SW 1271 (cell line): ENCODE measurements around the gene TP53TG5.

Experiments
- DNase-seq, 2 experiments: peaks; one replicate each; lab custom pipeline; 2025; lab: John Stamatoyannopoulos, UW

Gene TP53TG5

DNA sequence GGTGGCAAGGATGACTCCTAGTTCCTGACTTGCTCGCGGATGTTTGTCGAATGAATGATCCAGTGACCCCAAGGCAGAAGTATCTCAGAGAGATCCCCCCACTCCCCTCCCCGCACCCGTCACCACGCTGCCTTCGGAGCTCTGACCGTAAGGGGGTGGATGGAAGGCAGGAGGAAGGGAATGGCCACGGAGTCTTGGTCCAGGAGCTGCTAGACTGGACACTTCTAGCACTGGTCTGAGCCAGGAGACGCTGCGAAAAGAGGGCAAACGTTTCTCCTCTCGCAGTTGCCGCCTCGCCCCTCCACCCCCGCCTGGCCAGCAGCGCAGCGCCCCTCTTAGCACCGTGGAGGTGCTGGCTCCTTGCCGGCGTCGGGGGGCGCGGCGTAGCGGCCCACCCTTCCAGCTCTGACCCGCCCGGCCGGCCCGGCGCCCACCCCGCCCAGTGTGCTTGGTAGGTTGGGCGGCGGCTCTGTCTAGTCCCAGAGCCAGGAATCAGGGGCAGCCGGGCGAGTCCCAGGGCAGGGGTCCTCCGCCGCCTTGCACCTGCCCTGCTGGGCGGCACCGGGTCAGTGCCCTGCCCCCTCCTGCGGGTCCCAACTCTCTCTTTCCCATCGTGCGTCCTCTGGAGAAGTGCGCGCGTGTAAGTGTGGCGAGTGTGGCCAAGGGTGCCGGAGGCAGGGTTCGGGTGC is 27.6 kb upstream of the TP53TG5 start:
- peak in 1 of 2 experiments; percentile 50 for DNase-seq

- no peak for DNase-seq
Measured at GRCh38 chr20:45404438-45404837, 26.3 kb upstream of the TP53TG5 start.

GRCh38 chr20:45402946-45403345 is 24.8 kb upstream of the TP53TG5 start:
- no peak for DNase-seq

DNA sequence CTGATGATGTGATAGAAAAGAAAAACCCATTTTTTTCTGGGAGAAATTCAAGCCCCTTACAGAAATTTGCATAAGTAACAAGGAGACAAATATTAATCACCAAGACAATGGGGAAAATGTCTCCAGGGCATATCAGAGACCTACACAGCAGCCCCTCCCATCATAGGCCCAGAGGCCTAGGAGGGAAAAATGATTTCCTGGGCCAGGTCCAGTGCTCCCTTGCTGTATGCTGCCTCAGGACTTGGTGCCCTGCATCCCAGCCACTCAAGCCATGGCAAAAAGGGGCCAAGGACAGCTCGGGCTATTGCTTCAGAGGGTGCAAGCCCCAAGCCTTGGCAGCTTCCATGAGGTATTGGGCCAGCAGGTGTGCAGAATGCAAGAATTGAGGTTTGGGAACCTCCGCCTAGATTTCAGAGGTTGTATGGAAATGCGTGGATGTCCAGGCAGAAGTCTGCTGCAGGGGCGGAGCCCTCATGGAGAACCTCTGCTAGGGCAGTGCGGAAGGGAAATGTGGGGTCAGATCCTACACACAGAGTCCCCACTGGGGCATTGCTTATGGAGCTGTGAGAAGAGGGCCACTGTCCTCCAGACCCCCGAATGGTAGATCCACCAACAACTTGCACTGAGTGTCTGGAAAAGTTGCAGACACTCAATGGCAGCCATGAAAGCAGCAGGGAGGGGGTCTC is 22.4 kb upstream of the TP53TG5 start:
- DNase-seq: no peak

- DNase-seq: no peak
Measured at GRCh38 chr20:45399018-45399417, 20.9 kb upstream of the TP53TG5 start.

- no peak for DNase-seq
Measured at GRCh38 chr20:45395114-45395415, 16.9 kb upstream of the TP53TG5 start.

- DNase-seq: no peak
Measured at GRCh38 chr20:45394221-45395113, 16.3 kb upstream of the TP53TG5 start.

GRCh38 chr20:45392733-45393132 is 14.6 kb upstream of the TP53TG5 start:
- no peak for DNase-seq

- no peak for DNase-seq
Measured at GRCh38 chr20:45391559-45391958, 13.4 kb upstream of the TP53TG5 start.

GRCh38 chr20:45390931-45391330 is 12.8 kb upstream of the TP53TG5 start:
- no peak for DNase-seq

GRCh38 chr20:45387274-45387673 is 9.1 kb upstream of the TP53TG5 start:
- DNase-seq: no peak

DNA sequence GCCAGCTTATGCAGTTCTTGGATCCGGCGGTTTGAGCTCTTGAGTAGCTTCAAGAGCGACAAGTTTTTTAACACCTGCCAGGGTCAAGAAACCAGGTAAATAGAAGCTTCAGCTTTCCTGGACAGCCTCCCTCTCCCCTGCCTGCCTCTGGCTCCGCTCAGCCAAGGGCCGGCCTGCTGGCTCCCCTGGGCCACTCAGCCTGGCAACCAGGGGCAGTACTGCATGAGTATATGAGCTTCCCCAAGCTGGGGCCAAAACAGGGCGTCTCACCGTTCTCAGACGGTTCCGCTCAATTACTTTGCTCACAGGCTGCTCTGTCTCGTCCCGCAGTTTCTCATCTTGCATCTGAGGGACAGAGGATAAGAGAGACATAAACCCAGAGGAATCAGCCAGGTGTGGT is 856 bp downstream of the TP53TG5 start:
- DNase-seq: no peak

DNA sequence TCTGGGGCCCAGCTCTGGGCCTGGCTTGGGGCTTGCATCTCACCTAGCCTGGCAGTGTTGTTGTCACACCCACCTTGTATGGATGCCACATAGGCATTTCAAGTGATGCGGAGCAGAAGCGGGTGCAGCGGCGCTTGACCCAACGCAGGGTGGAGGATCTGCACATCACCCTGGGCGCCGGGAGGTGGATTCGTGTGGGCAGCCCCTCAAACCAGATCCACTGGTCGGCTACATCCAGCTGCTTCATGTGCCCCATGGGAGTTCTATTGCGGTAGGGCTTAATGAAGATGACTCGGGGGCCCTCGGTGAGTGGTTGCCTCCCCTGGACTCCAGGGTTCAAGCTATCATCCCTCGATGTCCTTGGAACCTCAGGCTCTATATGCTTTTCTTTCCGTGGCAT is 3.2 kb downstream of the TP53TG5 start:
- no peak for DNase-seq

DNA sequence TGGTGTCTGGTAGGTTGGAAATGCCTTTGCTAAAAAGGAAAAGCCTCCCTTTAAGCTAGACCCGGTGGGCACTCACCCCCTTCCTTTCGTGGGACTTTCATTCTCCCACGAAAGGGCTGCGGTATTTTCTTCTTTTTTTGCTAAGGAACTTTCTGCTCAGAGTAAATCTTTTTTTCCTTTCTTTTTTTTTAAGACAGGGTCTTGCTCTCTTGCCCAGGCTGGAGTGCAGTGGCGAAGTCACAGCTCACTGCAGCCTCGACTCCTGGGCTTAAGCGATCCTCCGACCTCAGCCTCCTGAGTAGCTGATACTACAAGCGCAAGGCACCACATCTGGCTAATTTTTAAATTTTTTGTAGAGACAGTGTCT is 4.0 kb downstream of the TP53TG5 start:
- DNase-seq: no peak

- DNase-seq: peak; percentile 60 to 80
Measured at GRCh38 chr20:45373353-45374100, 4.6 kb downstream of the TP53TG5 start.

- DNase-seq: no peak
Measured at GRCh38 chr20:45372646-45373352, 5.3 kb downstream of the TP53TG5 start.

DNA sequence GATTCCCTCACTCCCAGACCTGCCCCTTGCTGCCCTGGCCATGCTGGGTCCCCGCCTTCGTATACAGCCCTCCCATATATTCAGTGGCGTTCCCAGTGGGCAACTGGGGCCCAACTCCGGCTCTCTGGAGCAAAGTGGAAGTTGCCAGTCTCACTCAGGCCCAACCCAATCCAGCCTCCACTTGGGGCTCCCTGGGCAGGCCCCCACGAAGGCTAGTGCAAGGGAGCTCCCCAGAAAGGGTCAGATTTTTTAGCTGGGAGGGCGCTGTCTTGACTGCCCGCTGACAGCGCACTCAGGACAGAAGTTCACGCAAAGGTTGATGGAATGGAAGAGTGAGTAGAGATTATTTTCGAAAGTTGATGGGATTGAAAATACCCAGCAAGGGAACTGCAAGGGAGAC is 5.9 kb downstream of the TP53TG5 start:
- no peak for DNase-seq

GRCh38 chr20:45370571-45371160 is 7.5 kb downstream of the TP53TG5 start:
- DNase-seq: no peak

- no peak for DNase-seq
Measured at GRCh38 chr20:45368221-45368980, 9.7 kb downstream of the TP53TG5 start.

DNA sequence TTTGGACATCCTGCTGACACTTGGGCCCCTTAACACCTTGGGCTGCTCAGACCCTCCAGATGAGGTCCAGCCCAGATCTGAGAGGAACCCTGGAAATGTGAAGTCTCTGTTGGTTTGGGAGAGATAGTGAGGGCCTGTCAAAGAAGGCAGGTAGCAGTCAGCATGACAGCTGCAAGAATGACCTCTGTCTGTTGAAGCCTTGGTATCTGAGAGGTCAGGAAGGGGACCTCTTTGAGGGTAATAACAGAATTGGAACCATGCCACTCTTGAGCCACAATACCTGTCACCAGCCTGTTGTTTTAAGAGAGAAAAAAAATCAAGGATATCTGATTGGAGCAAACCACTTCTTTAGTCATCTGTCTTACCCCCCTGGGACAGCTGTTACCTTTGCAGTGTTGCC is 11.0 kb downstream of the TP53TG5 start:
- no peak for DNase-seq

DNA sequence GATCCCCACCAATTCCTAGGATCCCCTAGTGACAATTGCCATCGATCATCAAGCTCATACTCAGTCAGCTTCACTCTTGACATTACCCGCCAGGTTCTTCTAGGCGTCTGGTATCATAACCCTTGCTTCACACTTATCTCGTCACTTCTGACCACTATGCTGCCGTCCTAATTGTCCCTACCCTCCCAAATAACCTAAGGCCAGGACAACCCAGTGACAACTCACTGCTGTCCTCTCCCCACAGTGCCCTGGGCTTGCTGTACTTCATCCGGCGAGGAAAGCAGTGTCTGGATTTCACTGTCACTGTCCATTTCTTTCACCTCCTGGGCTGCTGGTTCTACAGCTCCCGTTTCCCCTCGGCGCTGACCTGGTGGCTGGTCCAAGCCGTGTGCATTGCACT is 11.5 kb downstream of the TP53TG5 start:
- DNase-seq: no peak
